ENCODE measurements around the gene C19orf81.
"Not testable (repeated sequence)": the region's sequence is repeated elsewhere in the genome, so short reads cannot be mapped to it uniquely, and the experiment has no call there.

The C19orf81 gene

GRCh38 chr19:50649433-50650391 lies at the start of gene C19orf81:
TSS of gene C19orf81 (plus strand) at chr19:50649445. CDS start at chr19:50649445, 0 bp downstream.
- DNase-seq (ENCODE audit: low spot score): no peak

DNA sequence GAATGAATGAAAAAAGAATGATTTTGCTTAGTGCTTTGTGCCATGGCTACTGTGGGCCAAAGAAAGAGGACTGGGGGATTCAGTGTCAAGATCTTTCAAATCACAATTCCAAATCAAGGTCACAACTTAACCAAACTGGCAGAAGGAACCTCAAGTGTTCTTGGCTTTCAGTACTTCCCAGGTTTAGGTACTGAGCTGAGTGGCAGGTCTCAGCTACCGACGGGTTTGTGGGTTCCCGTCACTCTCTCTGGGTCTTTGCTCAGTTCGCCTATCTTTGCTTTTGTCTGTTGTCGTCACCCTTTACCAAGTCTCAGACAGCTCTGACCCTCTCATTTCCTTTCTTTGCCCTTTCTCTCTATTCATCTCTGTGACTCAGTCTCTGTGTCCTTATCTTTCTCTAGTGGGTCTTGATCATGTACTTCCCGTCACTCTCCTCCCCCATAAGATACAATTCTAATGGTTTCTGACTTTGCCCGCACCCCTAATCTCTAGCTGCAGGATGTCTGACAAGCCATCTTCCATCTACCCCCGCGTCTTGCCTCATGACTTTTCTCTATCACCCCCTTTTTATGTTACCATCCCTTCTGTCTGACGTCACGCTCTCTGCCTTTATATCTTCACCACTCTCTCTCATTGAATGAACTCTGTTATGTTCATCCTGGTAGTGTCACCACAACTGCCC lies 47.7 kb upstream of the C19orf81 start:
- DNase-seq (ENCODE audit: low spot score): no peak

GRCh38 chr19:50602089-50602422 lies 47.2 kb upstream of the C19orf81 start:
- no peak for DNase-seq (ENCODE audit: low spot score)

DNA sequence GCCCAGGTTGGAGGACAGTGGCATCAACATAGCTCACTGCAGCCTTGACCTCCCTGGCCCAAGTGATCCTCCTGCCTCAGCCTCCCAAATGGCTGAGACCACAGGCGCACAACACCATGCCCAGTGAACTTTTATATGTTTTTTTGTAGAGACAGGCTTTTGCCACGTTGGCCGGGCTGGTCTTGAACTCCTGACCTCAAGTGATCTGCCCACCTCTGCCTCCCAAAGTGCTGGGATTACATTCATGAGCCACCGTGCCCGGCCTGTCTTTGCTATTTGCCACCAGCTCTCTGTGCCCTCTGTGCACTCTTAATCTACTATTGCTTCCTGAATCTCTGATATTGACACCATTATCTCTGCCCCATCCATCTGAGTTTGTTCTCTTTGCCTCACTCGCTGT lies 46.7 kb upstream of the C19orf81 start:
- DNase-seq (ENCODE audit: low spot score): no peak

GRCh38 chr19:50602935-50603334 lies 46.3 kb upstream of the C19orf81 start:
- no peak for DNase-seq (ENCODE audit: low spot score)

GRCh38 chr19:50604264-50605073 lies 44.8 kb upstream of the C19orf81 start:
- not testable (repeated sequence) for DNase-seq (ENCODE audit: low spot score)

GRCh38 chr19:50606059-50606836 lies 43.0 kb upstream of the C19orf81 start:
- DNase-seq (ENCODE audit: low spot score): not testable (repeated sequence)

GRCh38 chr19:50607388-50607787 lies 41.9 kb upstream of the C19orf81 start:
- DNase-seq (ENCODE audit: low spot score): no peak

DNA sequence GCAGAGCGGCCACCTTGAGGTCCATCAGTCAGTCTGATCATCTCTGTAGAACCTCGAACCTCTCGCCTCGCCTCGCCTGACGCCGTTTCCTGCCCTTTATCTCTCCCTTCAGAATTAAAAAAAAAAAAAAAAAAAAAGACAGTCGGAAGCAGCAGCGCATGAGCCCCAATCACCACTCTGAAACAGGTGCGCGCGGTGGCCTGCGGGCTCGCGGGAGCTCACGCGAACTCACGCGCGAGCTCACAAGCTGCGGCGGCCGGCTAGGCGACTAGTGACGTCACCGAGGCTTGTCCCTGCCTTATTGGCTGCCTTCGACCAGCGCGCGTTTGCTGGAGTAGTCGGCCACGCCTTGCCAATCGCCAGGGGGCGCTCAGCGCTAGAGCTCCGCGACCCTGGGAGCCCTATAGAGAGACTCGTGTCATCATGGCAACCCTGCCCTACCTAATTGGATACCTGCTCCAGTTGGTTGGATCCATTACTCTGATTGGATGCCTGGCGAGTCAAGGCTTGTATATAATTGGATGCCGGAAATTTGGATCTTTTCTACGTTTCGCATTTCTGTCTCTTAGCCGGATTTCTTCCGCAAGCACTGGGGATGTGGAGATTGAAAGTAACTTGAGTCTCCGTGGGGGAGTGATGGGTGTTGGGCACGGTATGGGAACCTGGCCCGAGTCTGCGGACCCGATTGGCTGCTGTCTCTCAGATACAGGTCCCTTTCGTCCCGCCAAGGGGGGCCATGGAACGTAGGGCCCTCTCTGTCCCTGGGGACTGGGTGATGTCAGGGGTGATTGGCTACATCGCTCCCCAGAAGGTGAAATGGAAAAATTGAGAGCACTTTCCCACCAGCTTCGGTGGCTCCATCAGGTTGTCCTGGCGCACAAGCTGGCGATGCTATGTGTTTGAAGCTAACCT lies 41.1 kb upstream of the C19orf81 start:
- DNase-seq (ENCODE audit: low spot score): no peak

- not testable (repeated sequence) for DNase-seq (ENCODE audit: low spot score)
These were observed 36.5 kb upstream of the C19orf81 start for GRCh38 chr19:50612504-50613404.

DNA sequence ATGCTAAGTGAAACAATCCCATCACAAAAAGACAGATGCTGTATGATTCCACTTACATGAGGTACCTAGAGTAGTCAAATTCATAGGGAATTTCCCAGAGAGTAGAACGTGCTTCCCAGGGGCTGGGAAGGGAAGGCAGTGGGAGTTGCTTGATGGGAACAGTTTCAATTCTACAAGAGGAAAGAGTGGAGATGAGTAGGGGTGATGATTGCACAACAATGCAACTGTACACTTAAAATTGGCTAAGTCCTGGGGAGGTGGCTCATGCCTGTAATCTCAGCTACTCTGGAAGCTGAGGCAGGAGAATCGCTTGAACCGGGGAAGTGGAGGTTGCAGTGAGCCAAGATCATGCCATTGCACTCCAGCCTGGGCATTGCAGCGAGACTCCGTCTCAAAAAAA lies 30.9 kb upstream of the C19orf81 start:
- not testable (repeated sequence) for DNase-seq (ENCODE audit: low spot score)

GRCh38 chr19:50619184-50619583 lies 30.1 kb upstream of the C19orf81 start:
- DNase-seq (ENCODE audit: low spot score): not testable (repeated sequence)

- not testable (repeated sequence) for DNase-seq (ENCODE audit: low spot score)
These were observed 28.8 kb upstream of the C19orf81 start for GRCh38 chr19:50620394-50620906.

GRCh38 chr19:50624949-50625600 lies 24.2 kb upstream of the C19orf81 start:
- DNase-seq (ENCODE audit: low spot score): no peak

DNA sequence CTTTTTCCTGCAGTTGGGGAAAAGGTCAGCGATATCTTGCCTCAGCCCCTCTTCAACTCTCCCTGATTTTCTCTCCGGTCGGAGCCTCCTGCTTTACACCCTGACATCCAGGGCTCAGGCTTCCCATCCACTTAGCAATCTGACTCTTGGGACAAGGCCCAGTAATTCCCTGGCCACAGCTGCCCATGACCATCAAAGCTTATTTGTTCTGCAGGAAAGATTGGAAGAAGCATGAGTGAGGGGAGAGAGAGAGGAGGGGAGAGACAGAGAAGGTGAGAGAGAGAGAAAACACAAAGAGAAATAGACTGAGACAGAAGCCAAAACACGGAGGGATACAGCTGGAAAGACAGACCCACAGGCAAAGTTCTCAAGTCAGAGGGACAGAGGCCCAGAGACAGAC lies 23.2 kb upstream of the C19orf81 start:
- no peak for DNase-seq (ENCODE audit: low spot score)

DNA sequence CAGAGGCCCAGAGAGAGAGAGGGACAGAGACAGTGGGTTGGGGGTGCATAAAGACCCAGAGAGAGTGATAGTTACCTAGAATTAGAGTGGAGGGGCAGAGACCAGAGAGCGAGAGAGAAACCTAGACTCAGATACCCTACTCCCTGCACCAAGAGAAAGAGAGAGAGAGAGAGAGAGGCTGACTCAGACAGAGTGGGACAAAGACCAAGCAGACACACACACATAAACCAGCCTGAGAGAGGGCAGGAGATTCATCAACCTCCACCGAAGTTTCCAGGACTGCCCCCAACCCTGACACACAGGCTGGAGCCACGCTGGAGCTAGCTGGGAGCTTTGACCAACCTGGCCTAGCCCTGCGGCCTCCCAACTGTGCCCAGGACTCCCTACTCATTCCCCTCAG lies 22.4 kb upstream of the C19orf81 start:
- DNase-seq (ENCODE audit: low spot score): no peak

GRCh38 chr19:50628146-50628545 lies 21.1 kb upstream of the C19orf81 start:
- no peak for DNase-seq (ENCODE audit: low spot score)

DNA sequence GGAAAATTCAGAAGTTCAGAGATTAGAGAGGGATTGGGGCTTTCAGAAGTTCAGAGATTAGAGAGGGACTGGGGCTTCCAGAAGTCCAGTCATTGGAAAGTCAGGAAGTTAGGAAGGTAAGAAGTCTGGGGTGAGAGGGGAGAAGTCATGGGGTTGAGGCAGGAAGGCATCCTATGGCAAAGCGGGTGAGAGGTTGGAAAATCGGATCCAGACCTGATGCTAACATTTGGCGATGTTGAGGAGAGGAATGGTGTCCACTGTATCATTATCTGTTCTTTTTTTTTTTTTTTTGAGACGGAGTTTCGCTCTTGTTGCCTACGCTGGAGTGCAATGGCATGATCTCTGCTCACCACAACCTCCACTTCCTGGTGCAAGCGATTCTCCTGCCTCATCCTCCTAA lies 20.7 kb upstream of the C19orf81 start:
- DNase-seq (ENCODE audit: low spot score): no peak

GRCh38 chr19:50629194-50629593 lies 20.1 kb upstream of the C19orf81 start:
- DNase-seq (ENCODE audit: low spot score): no peak

All from HuH-7.5 (cell line).